Activated CD4-positive, alpha-beta T cell treated with anti-CD3 and anti-CD28 coated beads, Interleukin-2, amount 10 ng/mL, durations not matched to agents 24 days and 14 days (primary cell): ENCODE data around the gene LRRK1. TPM values are rescaled to one million over a fixed set of nuclear protein-coding genes. Genes with fewer than 3 reads are reported as not detected.
"Not testable (repeated sequence)": the region's sequence is repeated elsewhere in the genome, so short reads cannot be mapped to it uniquely, and the experiment has no call there.

Source experiments
- DNase-seq: peaks from one replicate; pipeline ENCODE4 v3.0.0; 2022
- H3K27ac Mint-ChIP-seq: one replicate; pipeline ENCODE4 v1.8.0; 2022; ENCODE audit warnings: mild to moderate bottlenecking, mixed read lengths
- H3K27me3 Mint-ChIP-seq: one replicate; pipeline ENCODE4 v1.8.0; 2022; ENCODE audit warnings: mixed read lengths
- H3K36me3 Mint-ChIP-seq: one replicate; pipeline ENCODE4 v1.8.0; 2022; ENCODE audit warnings: low read depth, mild to moderate bottlenecking, mixed read lengths
- H3K4me1 Mint-ChIP-seq: one replicate; pipeline ENCODE4 v1.8.0; 2021; ENCODE audit warnings: mixed read lengths
- H3K4me3 Mint-ChIP-seq: one replicate; pipeline ENCODE4 v1.8.0; 2022; ENCODE audit warnings: mild to moderate bottlenecking, moderate library complexity, mixed read lengths
- H3K9me3 Mint-ChIP-seq: one replicate; pipeline ENCODE4 v1.8.0; 2021; ENCODE audit warnings: mixed read lengths
- intact Hi-C: fragments of 100-400 bp; cut with micrococcal nuclease; formaldehyde crosslinking; loops from one replicate; pipeline ENCODE4 v1.15.1; 2023
- total RNA-seq: library from RNA; stranded (reverse); gene quantifications from 2 replicates; pipeline ENCODE4 v1.2.3, GENCODE V29; 2022

Gene LRRK1
- total RNA-seq, 1 donor from 2014 or later = 2.1 TPM

DNA sequence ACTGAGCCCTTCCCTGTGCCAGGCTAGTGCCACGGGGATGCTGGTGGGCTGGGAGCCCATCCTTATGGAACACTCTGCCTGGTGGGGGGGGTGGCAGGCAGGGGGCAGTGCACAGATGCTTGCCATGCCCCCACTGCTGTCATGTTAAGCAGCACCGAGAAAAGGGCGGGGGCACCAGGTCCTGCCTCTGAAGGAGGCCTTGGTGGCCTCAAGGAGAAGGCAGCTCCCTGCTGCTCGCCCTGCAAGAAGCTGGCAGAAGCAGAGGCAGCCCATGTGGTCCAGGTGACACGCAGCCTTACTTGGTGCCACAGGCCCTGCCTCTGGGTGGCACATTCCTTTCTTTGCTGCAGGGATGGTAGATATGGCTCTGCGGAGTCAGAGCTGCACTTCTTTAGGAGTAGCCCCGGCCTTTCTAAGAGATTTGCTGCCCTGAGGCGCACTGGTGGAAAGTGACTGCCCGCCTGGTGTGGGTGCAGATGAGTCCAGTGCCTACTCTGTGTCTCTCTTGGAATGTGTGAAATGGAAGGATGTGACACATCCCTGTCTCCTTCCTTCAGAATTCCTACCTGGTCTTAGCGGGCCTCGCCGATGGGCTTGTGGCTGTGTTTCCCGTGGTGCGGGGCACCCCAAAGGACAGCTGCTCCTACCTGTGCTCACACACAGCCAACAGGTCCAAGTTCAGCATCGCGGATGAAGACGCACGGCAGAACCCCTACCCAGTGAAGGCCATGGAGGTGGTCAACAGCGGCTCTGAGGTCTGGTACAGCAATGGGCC, 145.8 kb downstream of the LRRK1 start:
- intact Hi-C loops = no loop called here
- Mint-ChIP-seq H3K36me3 (no peaks in the 10 kb centered on the region), H3K9me3 (no peaks in the 10 kb centered on the region), H3K27me3 (no peaks in the 10 kb centered on the region), H3K4me1 (no peaks in the 10 kb centered on the region), H3K4me3 (no peak overlapping the region), H3K27ac (no peak overlapping the region)
- no peak for DNase-seq

GRCh38 chr15:101065570-101066221, 146.5 kb downstream of the LRRK1 start:
- DNase-seq = no peak
- Mint-ChIP-seq H3K36me3 (no peaks in the 10 kb centered on the region), H3K27me3 (no peaks in the 10 kb centered on the region), H3K9me3 (no peaks in the 10 kb centered on the region), H3K4me1 (peaks cover 5% of the 10 kb centered on the region), H3K4me3 (no peak overlapping the region), H3K27ac (no peak overlapping the region)
- intact Hi-C loops = no loop called here

- H3K27me3 Mint-ChIP-seq = no peaks in the 10 kb centered on the region
- no peak overlapping the region for H3K4me3 Mint-ChIP-seq
- peaks cover 9% of the 10 kb centered on the region for H3K4me1 Mint-ChIP-seq
- no peaks in the 10 kb centered on the region for H3K9me3 Mint-ChIP-seq
- H3K36me3 Mint-ChIP-seq = no peaks in the 10 kb centered on the region
- DNase-seq = no peak
- intact Hi-C loops = no loop called here
- H3K27ac Mint-ChIP-seq = no peak overlapping the region
Observed at GRCh38 chr15:101066501-101067408, 147.6 kb downstream of the LRRK1 start.

GRCh38 chr15:101067660-101068522, 148.7 kb downstream of the LRRK1 start:
- Mint-ChIP-seq H3K4me3 (no peak overlapping the region), H3K27ac (no peak overlapping the region), H3K4me1 (peaks cover 9% of the 10 kb centered on the region), H3K27me3 (no peaks in the 10 kb centered on the region), H3K9me3 (no peaks in the 10 kb centered on the region), H3K36me3 (no peaks in the 10 kb centered on the region)
- DNase-seq = no peak
- intact Hi-C loops = no loop called here

- peaks cover 9% of the 10 kb centered on the region for H3K4me1 Mint-ChIP-seq
- H3K27ac Mint-ChIP-seq = no peak overlapping the region
- H3K27me3 Mint-ChIP-seq = no peaks in the 10 kb centered on the region
- DNase-seq = no peak
- H3K4me3 Mint-ChIP-seq = no peak overlapping the region
- no peaks in the 10 kb centered on the region for H3K9me3 Mint-ChIP-seq
- intact Hi-C loops = no loop called here
- H3K36me3 Mint-ChIP-seq = no peaks in the 10 kb centered on the region
Observed at GRCh38 chr15:101068523-101068960, 149.4 kb downstream of the LRRK1 start.

DNA sequence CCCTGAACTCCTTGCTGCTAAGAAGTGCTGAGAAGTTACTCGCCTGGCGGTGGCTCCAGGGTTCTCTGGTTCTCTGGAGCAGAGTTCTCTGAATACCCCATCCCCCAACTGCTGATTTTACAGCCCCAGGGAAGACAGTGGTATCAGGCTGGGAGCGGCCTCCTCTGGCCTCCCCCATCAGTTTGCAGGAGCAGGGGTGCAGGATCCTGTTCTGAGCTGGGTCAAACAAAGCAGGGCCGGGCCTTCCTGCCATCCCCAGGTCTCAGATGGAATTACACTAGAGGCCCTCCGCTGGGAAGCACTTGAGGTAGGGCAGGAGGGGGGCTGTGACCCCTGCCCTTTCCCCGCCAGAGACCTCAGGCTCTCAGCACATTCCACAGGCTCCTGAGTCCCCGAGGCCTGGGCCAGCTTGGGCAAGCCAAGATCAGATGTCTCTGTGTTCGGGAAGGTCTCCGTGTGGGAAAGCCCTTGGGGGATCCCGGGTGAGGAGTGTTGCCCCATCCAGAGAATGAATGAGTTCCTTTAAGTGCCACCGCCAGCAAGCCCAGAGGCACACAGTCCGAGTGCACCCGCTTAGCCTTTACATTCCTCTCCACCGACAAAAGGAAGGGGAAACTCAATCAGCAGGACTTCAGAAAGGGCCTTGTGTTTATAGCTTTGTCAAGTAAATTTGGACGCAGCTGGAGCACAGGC, 149.9 kb downstream of the LRRK1 start:
- intact Hi-C loops = no loop called here
- no peaks in the 10 kb centered on the region for H3K36me3 Mint-ChIP-seq
- H3K27ac Mint-ChIP-seq = no peak overlapping the region
- peaks cover 3% of the 10 kb centered on the region for H3K27me3 Mint-ChIP-seq
- H3K9me3 Mint-ChIP-seq = no peaks in the 10 kb centered on the region
- no peak overlapping the region for H3K4me3 Mint-ChIP-seq
- no peak for DNase-seq
- peaks cover 9% of the 10 kb centered on the region for H3K4me1 Mint-ChIP-seq

- intact Hi-C loops = no loop called here
- Mint-ChIP-seq H3K27me3 (peaks cover 3% of the 10 kb centered on the region), H3K27ac (no peak overlapping the region), H3K4me1 (peaks cover 9% of the 10 kb centered on the region), H3K4me3 (no peak overlapping the region), H3K36me3 (no peaks in the 10 kb centered on the region), H3K9me3 (no peaks in the 10 kb centered on the region)
- DNase-seq = no peak
Observed at GRCh38 chr15:101069654-101069973, 150.5 kb downstream of the LRRK1 start.

GRCh38 chr15:101070024-101070423, 150.9 kb downstream of the LRRK1 start:
- Mint-ChIP-seq H3K9me3 (no peaks in the 10 kb centered on the region), H3K27ac (peak overlapping the region; percentile 90), H3K36me3 (no peaks in the 10 kb centered on the region), H3K4me1 (peaks cover 9% of the 10 kb centered on the region), H3K4me3 (no peak overlapping the region), H3K27me3 (peaks cover 3% of the 10 kb centered on the region)
- no peak for DNase-seq
- intact Hi-C loops = no loop called here

DNA sequence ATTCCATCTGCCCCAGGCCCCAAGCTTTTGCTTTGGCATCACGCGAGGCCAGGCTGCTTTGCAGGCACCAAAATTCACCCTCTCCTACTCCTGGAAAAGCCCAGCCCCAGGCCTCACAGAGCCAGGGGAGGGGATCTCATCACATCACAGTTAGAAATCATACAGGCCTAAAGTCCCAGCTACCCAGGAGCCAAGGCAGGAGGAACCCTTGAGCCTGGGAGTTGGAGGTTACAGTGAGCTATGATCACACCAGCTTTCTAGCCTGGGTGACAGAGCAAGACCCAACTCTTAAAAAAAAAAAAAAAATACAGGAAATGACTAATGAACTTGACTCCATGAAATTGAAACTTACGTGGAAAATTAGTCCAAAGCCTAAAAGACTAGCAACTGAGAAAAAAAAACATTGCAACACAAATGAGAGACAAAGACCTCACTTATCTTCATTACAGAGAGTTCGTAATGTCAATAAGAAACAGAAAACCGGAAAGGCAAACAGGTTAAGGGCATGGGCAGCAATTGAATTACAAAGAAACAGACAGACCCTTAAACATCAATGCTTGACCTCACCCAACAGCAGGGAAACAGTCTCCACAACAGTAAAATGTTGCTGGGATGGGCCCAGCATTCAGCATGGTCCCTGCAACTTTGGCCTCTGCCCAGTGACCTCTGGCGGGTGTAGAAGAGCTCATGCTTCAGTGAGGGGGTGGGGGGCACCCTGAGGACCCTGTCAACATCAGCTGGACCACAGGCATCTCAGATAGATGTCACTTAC, 151.5 kb downstream of the LRRK1 start:
- no peak for DNase-seq
- intact Hi-C loops = no loop called here
- peak overlapping the region; percentile 90 for H3K27ac Mint-ChIP-seq
- H3K36me3 Mint-ChIP-seq = no peaks in the 10 kb centered on the region
- H3K4me3 Mint-ChIP-seq = peak overlapping the region; percentile 42
- peaks cover 3% of the 10 kb centered on the region for H3K27me3 Mint-ChIP-seq
- H3K9me3 Mint-ChIP-seq = no peaks in the 10 kb centered on the region
- peaks cover 9% of the 10 kb centered on the region for H3K4me1 Mint-ChIP-seq

DNA sequence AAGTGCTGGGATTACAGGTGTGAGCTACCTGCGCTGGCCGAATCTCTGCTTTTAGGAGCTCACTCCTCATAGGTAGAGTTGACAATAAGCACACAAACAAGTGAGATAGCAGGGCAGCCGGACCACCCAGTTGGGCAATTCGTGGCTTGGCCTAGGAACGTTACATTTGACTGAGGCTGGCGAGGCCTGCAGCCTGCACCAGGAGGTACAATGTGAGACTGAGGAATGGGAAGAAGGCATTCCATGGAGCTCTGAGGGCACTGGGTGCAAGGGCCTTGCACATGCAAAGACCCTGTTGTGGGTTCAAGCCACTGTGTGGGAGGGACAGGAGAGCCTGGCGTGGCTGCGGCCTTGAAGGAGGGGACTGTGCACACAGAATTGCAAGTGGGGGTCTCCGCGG, 152.5 kb downstream of the LRRK1 start:
- H3K27me3 Mint-ChIP-seq = peaks cover 3% of the 10 kb centered on the region
- intact Hi-C loops = no loop called here
- no peaks in the 10 kb centered on the region for H3K9me3 Mint-ChIP-seq
- H3K27ac Mint-ChIP-seq = peak overlapping the region; percentile 50
- H3K4me1 Mint-ChIP-seq = peaks cover 9% of the 10 kb centered on the region
- H3K36me3 Mint-ChIP-seq = no peaks in the 10 kb centered on the region
- H3K4me3 Mint-ChIP-seq = no peak overlapping the region
- no peak for DNase-seq

GRCh38 chr15:101072235-101072634, 153.1 kb downstream of the LRRK1 start:
- H3K4me1 Mint-ChIP-seq, intact Hi-C loops, H3K36me3 Mint-ChIP-seq, H3K9me3 Mint-ChIP-seq, H3K27me3 Mint-ChIP-seq, H3K27ac Mint-ChIP-seq, DNase-seq, H3K4me3 Mint-ChIP-seq: not testable (repeated sequence)

GRCh38 chr15:101077806-101078668, 158.9 kb downstream of the LRRK1 start:
- H3K27me3 Mint-ChIP-seq, H3K27ac Mint-ChIP-seq, H3K36me3 Mint-ChIP-seq, H3K9me3 Mint-ChIP-seq, intact Hi-C loops, DNase-seq, H3K4me1 Mint-ChIP-seq, H3K4me3 Mint-ChIP-seq: not testable (repeated sequence)
